ENCODE results near the gene MS4A18.

- TF ChIP-seq TAF1 (IDR thresholded peaks at IDR 0.05; ENCODE audit: borderline replicate concordance, low read depth, low read length) (no peak), POLR2A (IDR thresholded peaks at IDR 0.05; ENCODE audit: low read depth, low read length) (no peak), POLR2AphosphoS5 (IDR thresholded peaks at IDR 0.05; ENCODE audit: low read depth, low read length) (no peak)
These were observed 16.1 kb downstream of the MS4A18 start for GRCh38 chr11:60740573-60740972.
